Psoas muscle (tissue), 8 donors: ENCODE data around the gene ZNF830. TPM values are rescaled to one million over a fixed set of nuclear protein-coding genes. Genes with fewer than 3 reads are reported as not detected.

Experiments
- ATAC-seq, 4 donors: fragments of 200-7000 bp; cut with Tn5 transposase; one replicate each; pipeline ENCODE4 v1.9.1; 2020; ENCODE audit warnings: moderate library complexity in 3 of 4, mild to moderate bottlenecking in 2 of 4
- DNase-seq, 2 donors: peaks; one replicate each; pipeline ENCODE4 v3.0.0-alpha.2; 2020
- H3K27ac ChIP-seq: fragments of 200-600 bp; one replicate; pipeline ENCODE4 v1.8.0; 2022
- H3K27me3 ChIP-seq, 3 donors: fragments of 200-600 bp in 1 of 3; one replicate each; pipeline versions ENCODE4 v1.6.1 to v1.8.0; 2013 to 2022; ENCODE audit warnings: low read length in 2 of 3, mild to moderate bottlenecking in 2 of 3, moderate library complexity in 1 of 3; ENCODE audit not compliant: insufficient read depth in 3 of 3
- H3K36me3 ChIP-seq, 2 donors: fragments of 200-600 bp in 1 of 2; one replicate each; pipeline versions ENCODE4 v1.6.1 to v1.8.0; 2013 to 2022; ENCODE audit warnings: low read depth in 1 of 2, mild to moderate bottlenecking in 1 of 2, moderate library complexity in 1 of 2; ENCODE audit not compliant: insufficient read depth in 1 of 2
- H3K4me1 ChIP-seq: fragments of 200-600 bp; one replicate; pipeline ENCODE4 v1.8.0; 2022
- H3K4me3 ChIP-seq: fragments of 200-600 bp; one replicate; pipeline ENCODE4 v1.8.0; 2022; ENCODE audit warnings: mild to moderate bottlenecking
- H3K9me3 ChIP-seq: fragments of 200-600 bp; one replicate; pipeline ENCODE4 v1.8.0; 2022
- CTCF ChIP-seq: fragments of 200-600 bp; IDR thresholded peaks from one replicate; pipeline ENCODE4 v1.8.0; 2022; ENCODE audit warnings: antibody characterized with exemption
- WGBS, 3 donors: extraction: QIAGEN DNeasy Blood & Tissue Kit; methylation state at CpG; one replicate each; pipeline versions ENCODE4 v1.1.6 to v1.1.7; 2013; 5-methylcytosine and 5-hydroxymethylcytosine counted together
- intact Hi-C, 2 donors: fragments of 100-400 bp; cut with DNase I; formaldehyde crosslinking; loops; one replicate each; pipeline versions ENCODE4 v1.11.0 to v1.14.2; 2022
- polyA plus RNA-seq, 3 donors: library from polyadenylated mRNA; stranded (reverse); fragments of 200-250 nt; gene quantifications; one replicate each; pipeline ENCODE4 v1.2.3, GENCODE V29; 2013
- total RNA-seq, 4 donors: library from RNA; stranded (reverse); fragmentation: NEBNext Ultra II Directional in 2 of 4; extraction: Animal tissue kit (Norgen Biotek cat#: 25700) in 2 of 4; gene quantifications; one replicate each; pipeline versions ENCODE4 v1.2.1 to v1.2.4, GENCODE V29; 2021 to 2023
- donor health status: healthy with polysubstance abuse.
- donor health status: DM: no; HTN: no; CAD: no; lungs with moderate emphysema.
- donor health status: Bipolar disorder and iron deficiency.
- donor health status: healthy.
- donor health status: DM: yes; HTN: yes; CAD: no.
- donor health status: DM: no; HTN: no; CAD: no.
- donor health status: DM: no; HTN: no; CAD: no.
- donor health status: DM: yes; HTN: yes; CAD: no.

The ZNF830 gene
- total and polyA plus RNA-seq, 7 donors = 7.0 to 13.6 (median 9.6) TPM

- peak; percentile 95 to 98 for DNase-seq
- whole genome bisulfite sequencing, 3 donors = 0 to 2% (median 0%) methylated on average over 37 to 39 of the region's 39 CpGs
- Histone ChIP-seq H3K27ac (peak within 1 kb of the TSS; percentile 99), H3K4me1 (peaks cover 25% of the 10 kb centered on the region), H3K9me3 (no peaks in the 10 kb centered on the region), H3K4me3 (peak within 1 kb of the TSS; percentile 98), H3K27me3 (no peaks in the 10 kb centered on the region), H3K36me3 (peaks cover 0 to 10% of the 10 kb centered on the region in 2 donors)
- intact Hi-C loops = loop anchor here in 1 of 2 donors (2.0 kb wide), 1 partner anchor 18 kb away; no protein-coding TSS in a partner anchor
- TF ChIP-seq CTCF = no peak
- ATAC-seq = peak; percentile 93 to 96 (median 94)
Observed at GRCh38 chr17:34980353-34980680, 19.0 kb downstream of the ZNF830 start, which contains the start of gene LIG3. Gene LIG3 (plus strand): TSS chr17:34980512. CDS start chr17:34983006, 2,494 bp downstream.

GRCh38 chr17:34980681-34981537 is 19.6 kb downstream of the ZNF830 start:
- H3K36me3 ChIP-seq = peaks cover 0 to 14% of the 10 kb centered on the region in 2 donors
- peak; percentile 17 for TF ChIP-seq CTCF
- 1% methylated on average over 23 to 69 of the region's 69 CpGs for WGBS, 3 donors
- H3K4me3 ChIP-seq = peak overlapping the region; percentile 98
- DNase-seq (peak; percentile 82 to 84), ATAC-seq (peak; percentile 85 to 89 (median 87))
- H3K27me3 ChIP-seq = no peaks in the 10 kb centered on the region
- H3K9me3 ChIP-seq = no peaks in the 10 kb centered on the region
- intact Hi-C loops = loop anchor here in 1 of 2 donors (2.0 kb wide), 1 partner anchor 18 kb away; no protein-coding TSS in a partner anchor
- peaks cover 25% of the 10 kb centered on the region for H3K4me1 ChIP-seq
- H3K27ac ChIP-seq = peak overlapping the region; percentile 99

- intact Hi-C loops = loop anchor here in 1 of 2 donors (2.0 kb wide), 1 partner anchor 19 kb away; no protein-coding TSS in a partner anchor
- H3K4me1 ChIP-seq = peaks cover 25% of the 10 kb centered on the region
- H3K36me3 ChIP-seq = peaks cover 0 to 22% of the 10 kb centered on the region in 2 donors
- ATAC-seq (no peak), DNase-seq (no peak)
- 18 to 29% (median 27%) methylated on average over 8 of the region's 8 CpGs for WGBS, 3 donors
- TF ChIP-seq CTCF = no peak
- H3K4me3 ChIP-seq = peak overlapping the region; percentile 98
- H3K9me3 ChIP-seq = no peaks in the 10 kb centered on the region
- H3K27ac ChIP-seq = peak overlapping the region; percentile 99
- H3K27me3 ChIP-seq = no peaks in the 10 kb centered on the region
Observed at GRCh38 chr17:34981538-34982241, 20.4 kb downstream of the ZNF830 start.

GRCh38 chr17:34987232-34987631 is 25.9 kb downstream of the ZNF830 start:
- intact Hi-C loops = no loop called here
- DNase-seq = no peak
- H3K4me1 ChIP-seq = peaks cover 10% of the 10 kb centered on the region
- no peaks in the 10 kb centered on the region for H3K9me3 ChIP-seq
- H3K4me3 ChIP-seq = no peak overlapping the region
- ATAC-seq = no peak
- no peak overlapping the region for H3K27ac ChIP-seq
- WGBS, 3 donors = 88 to 91% (median 90%) methylated on average over 2 of the region's 2 CpGs
- TF ChIP-seq CTCF = no peak
- H3K36me3 ChIP-seq = peaks cover 9 to 76% of the 10 kb centered on the region in 2 donors
- H3K27me3 ChIP-seq = no peaks in the 10 kb centered on the region
